Liver (tissue), 3 donors: Measurements from ENCODE around the gene STARD3NL.

Experiments
- CTCF ChIP-seq: fragments of 150-350 bp; IDR thresholded peaks from 2 replicates; pipeline ENCODE4 v1.5.1; 2017; ENCODE audit warnings: improper control_type of control experiment, low read depth, low read length; ENCODE audit not compliant: missing input control
- EGR1 ChIP-seq, 2 donors: IDR thresholded peaks; 2 replicates each; pipeline ENCODE4 v1.6.1; 2016 to 2018; ENCODE audit warnings: antibody characterized with exemption in 2 of 2, low read depth in 2 of 2
- GABPA ChIP-seq, 2 donors: IDR thresholded peaks in 1 of 2; conservative IDR thresholded peaks in 1 of 2; 2 replicates each; pipeline ENCODE4 v1.6.1; 2016; ENCODE audit warnings: antibody characterized with exemption in 2 of 2, mild to moderate bottlenecking in 1 of 2, moderate library complexity in 1 of 2
- JUND ChIP-seq, 2 donors: IDR thresholded peaks; 2 replicates each; pipeline ENCODE4 v1.6.1; 2016; ENCODE audit warnings: antibody characterized with exemption in 2 of 2
- RAD21 ChIP-seq, 2 donors: IDR thresholded peaks; 2 replicates each; pipeline ENCODE4 v1.6.1; 2016; ENCODE audit warnings: antibody characterized with exemption in 2 of 2, mild to moderate bottlenecking in 2 of 2
- RXRA ChIP-seq, 2 donors: IDR thresholded peaks; 2 replicates each; pipeline ENCODE4 v1.6.1; 2017 to 2018; ENCODE audit warnings: antibody characterized with exemption in 2 of 2, mild to moderate bottlenecking in 1 of 2
- SP1 ChIP-seq: IDR thresholded peaks from 2 replicates; pipeline ENCODE4 v1.6.1; 2018; ENCODE audit warnings: antibody characterized with exemption, mild to moderate bottlenecking
- TAF1 ChIP-seq: conservative IDR thresholded peaks from 2 replicates; pipeline ENCODE4 v1.6.1; 2016; ENCODE audit warnings: antibody characterized with exemption, mild to moderate bottlenecking
- YY1 ChIP-seq: IDR thresholded peaks from 2 replicates; pipeline ENCODE4 v1.6.1; 2016; ENCODE audit warnings: antibody characterized with exemption, mild to moderate bottlenecking
- TF ChIP-seq, protein P1 (sequence below): IDR thresholded peaks from 2 replicates; pipeline ENCODE4 v1.6.1; 2016; ENCODE audit warnings: antibody characterized with exemption
- TF ChIP-seq, protein P2 (sequence below): IDR thresholded peaks from 2 replicates; pipeline ENCODE4 v1.6.1; 2016; ENCODE audit warnings: antibody characterized with exemption, mild to moderate bottlenecking
- TF ChIP-seq, protein P3 (sequence below): IDR thresholded peaks from 2 replicates; pipeline ENCODE4 v1.6.1; 2016; ENCODE audit warnings: antibody characterized with exemption
- TF ChIP-seq, protein P4 (sequence below): IDR thresholded peaks from 2 replicates; pipeline ENCODE4 v1.6.1; 2016; ENCODE audit warnings: antibody characterized with exemption
- donor health status: healthy.
- donor health status: healthy.

- peak; percentile 0 for TF ChIP-seq CTCF
- TF ChIP-seq GABPA (IDR thresholded peaks at IDR 0.05 in 1 of 2, conservative IDR thresholded peaks at IDR 0.05 in 1 of 2): peak in 1 of 2 donors; percentile 0
- TF ChIP-seq RXRA (IDR thresholded peaks at IDR 0.05): no peak
- TF ChIP-seq, protein P1, sequence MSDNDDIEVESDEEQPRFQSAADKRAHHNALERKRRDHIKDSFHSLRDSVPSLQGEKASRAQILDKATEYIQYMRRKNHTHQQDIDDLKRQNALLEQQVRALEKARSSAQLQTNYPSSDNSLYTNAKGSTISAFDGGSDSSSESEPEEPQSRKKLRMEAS: no peak
- no peak for TF ChIP-seq RAD21 (IDR thresholded peaks at IDR 0.05)
- TF ChIP-seq, protein P2, sequence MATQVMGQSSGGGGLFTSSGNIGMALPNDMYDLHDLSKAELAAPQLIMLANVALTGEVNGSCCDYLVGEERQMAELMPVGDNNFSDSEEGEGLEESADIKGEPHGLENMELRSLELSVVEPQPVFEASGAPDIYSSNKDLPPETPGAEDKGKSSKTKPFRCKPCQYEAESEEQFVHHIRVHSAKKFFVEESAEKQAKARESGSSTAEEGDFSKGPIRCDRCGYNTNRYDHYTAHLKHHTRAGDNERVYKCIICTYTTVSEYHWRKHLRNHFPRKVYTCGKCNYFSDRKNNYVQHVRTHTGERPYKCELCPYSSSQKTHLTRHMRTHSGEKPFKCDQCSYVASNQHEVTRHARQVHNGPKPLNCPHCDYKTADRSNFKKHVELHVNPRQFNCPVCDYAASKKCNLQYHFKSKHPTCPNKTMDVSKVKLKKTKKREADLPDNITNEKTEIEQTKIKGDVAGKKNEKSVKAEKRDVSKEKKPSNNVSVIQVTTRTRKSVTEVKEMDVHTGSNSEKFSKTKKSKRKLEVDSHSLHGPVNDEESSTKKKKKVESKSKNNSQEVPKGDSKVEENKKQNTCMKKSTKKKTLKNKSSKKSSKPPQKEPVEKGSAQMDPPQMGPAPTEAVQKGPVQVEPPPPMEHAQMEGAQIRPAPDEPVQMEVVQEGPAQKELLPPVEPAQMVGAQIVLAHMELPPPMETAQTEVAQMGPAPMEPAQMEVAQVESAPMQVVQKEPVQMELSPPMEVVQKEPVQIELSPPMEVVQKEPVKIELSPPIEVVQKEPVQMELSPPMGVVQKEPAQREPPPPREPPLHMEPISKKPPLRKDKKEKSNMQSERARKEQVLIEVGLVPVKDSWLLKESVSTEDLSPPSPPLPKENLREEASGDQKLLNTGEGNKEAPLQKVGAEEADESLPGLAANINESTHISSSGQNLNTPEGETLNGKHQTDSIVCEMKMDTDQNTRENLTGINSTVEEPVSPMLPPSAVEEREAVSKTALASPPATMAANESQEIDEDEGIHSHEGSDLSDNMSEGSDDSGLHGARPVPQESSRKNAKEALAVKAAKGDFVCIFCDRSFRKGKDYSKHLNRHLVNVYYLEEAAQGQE: no peak
- TF ChIP-seq EGR1 (IDR thresholded peaks at IDR 0.05; ENCODE audit: low read depth in 2 of 2): no peak
- TF ChIP-seq, protein P3, sequence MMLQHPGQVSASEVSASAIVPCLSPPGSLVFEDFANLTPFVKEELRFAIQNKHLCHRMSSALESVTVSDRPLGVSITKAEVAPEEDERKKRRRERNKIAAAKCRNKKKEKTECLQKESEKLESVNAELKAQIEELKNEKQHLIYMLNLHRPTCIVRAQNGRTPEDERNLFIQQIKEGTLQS: no peak
- TF ChIP-seq YY1: no peak
- TF ChIP-seq, protein P4, sequence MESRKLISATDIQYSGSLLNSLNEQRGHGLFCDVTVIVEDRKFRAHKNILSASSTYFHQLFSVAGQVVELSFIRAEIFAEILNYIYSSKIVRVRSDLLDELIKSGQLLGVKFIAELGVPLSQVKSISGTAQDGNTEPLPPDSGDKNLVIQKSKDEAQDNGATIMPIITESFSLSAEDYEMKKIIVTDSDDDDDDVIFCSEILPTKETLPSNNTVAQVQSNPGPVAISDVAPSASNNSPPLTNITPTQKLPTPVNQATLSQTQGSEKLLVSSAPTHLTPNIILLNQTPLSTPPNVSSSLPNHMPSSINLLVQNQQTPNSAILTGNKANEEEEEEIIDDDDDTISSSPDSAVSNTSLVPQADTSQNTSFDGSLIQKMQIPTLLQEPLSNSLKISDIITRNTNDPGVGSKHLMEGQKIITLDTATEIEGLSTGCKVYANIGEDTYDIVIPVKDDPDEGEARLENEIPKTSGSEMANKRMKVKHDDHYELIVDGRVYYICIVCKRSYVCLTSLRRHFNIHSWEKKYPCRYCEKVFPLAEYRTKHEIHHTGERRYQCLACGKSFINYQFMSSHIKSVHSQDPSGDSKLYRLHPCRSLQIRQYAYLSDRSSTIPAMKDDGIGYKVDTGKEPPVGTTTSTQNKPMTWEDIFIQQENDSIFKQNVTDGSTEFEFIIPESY: no peak
- no peak for TF ChIP-seq JUND (IDR thresholded peaks at IDR 0.05)
- no peak for TF ChIP-seq SP1
- TF ChIP-seq TAF1: no peak
Observed at GRCh38 chr7:38178695-38179344, 775 bp downstream of the STARD3NL start.
